Astrocyte (in vitro differentiated cells and primary cell): Measurements from ENCODE around the gene UBE2V1. TPM values are rescaled to one million over a fixed set of nuclear protein-coding genes. Genes with fewer than 3 reads are reported as not detected.
A peak's percentile ranks its signal among the peaks of the same experiment; 100 is the strongest.

Experiments used
- DNase-seq: peaks from one replicate; pipeline ENCODE4 v3.0.0-alpha.2; 2010; ENCODE audit warnings: low read depth
- FAIRE-seq: peaks from 2 replicates; lab custom pipeline; 2011; peaks lifted over from hg19 to GRCh38; lab: Jason Lieb, UNC
- H2AFZ ChIP-seq: 2 replicates; pipeline ENCODE4 v1.6.0; 2012; ENCODE audit warnings: low read depth, low read length, inconsistent platforms
- H3K27ac ChIP-seq: 2 replicates; pipeline ENCODE4 v1.5.1; 2011; ENCODE audit warnings: low read depth, low read length, inconsistent platforms
- H3K27me3 ChIP-seq: 2 replicates; pipeline ENCODE4 v1.6.0; 2011; ENCODE audit warnings: low read length, inconsistent platforms; ENCODE audit not compliant: insufficient read depth
- H3K36me3 ChIP-seq: 2 replicates; pipeline ENCODE4 v1.5.1; 2011; ENCODE audit warnings: low read length, inconsistent platforms; ENCODE audit not compliant: insufficient read depth
- H3K4me1 ChIP-seq: 2 replicates; pipeline ENCODE4 v1.5.1; 2011; ENCODE audit warnings: low read length, inconsistent platforms; ENCODE audit not compliant: insufficient read depth
- H3K4me2 ChIP-seq: 2 replicates; pipeline ENCODE4 v1.6.0; 2012; ENCODE audit warnings: low read length, inconsistent platforms
- H3K4me3 ChIP-seq: 2 replicates; pipeline ENCODE4 v1.5.1; 2011; ENCODE audit warnings: low read depth, mild to moderate bottlenecking, low read length, inconsistent platforms; ENCODE audit not compliant: insufficient read depth
- H3K79me2 ChIP-seq: 2 replicates; pipeline ENCODE4 v1.6.0; 2012; ENCODE audit warnings: mild to moderate bottlenecking, low read length, inconsistent platforms; ENCODE audit not compliant: insufficient read depth
- H3K9ac ChIP-seq: 2 replicates; pipeline ENCODE4 v1.6.0; 2012; ENCODE audit warnings: mild to moderate bottlenecking, low read length, inconsistent platforms
- H3K9me3 ChIP-seq: 2 replicates; pipeline ENCODE4 v1.5.1; 2012; ENCODE audit warnings: low read depth, mild to moderate bottlenecking, low read length, inconsistent platforms; ENCODE audit not compliant: insufficient read depth
- H4K20me1 ChIP-seq: 2 replicates; pipeline ENCODE4 v1.6.0; 2012; ENCODE audit warnings: low read length, inconsistent platforms; ENCODE audit not compliant: insufficient read depth
- H3K27ac Mint-ChIP-seq: one replicate; pipeline ENCODE4 v1.8.0; 2021; ENCODE audit warnings: mild to moderate bottlenecking, mixed read lengths; ENCODE audit not compliant: unreplicated experiment
- H3K27me3 Mint-ChIP-seq: one replicate; pipeline ENCODE4 v1.8.0; 2021; ENCODE audit warnings: low read depth, mixed read lengths; ENCODE audit not compliant: unreplicated experiment
- H3K36me3 Mint-ChIP-seq: one replicate; pipeline ENCODE4 v1.8.0; 2021; ENCODE audit warnings: low read depth, mixed read lengths; ENCODE audit not compliant: unreplicated experiment
- H3K4me1 Mint-ChIP-seq: one replicate; pipeline ENCODE4 v1.8.0; 2021; ENCODE audit warnings: low read depth, mixed read lengths; ENCODE audit not compliant: unreplicated experiment
- H3K4me3 Mint-ChIP-seq: one replicate; pipeline ENCODE4 v1.8.0; 2021; ENCODE audit warnings: mild to moderate bottlenecking, moderate library complexity, mixed read lengths; ENCODE audit not compliant: unreplicated experiment
- H3K9me3 Mint-ChIP-seq: one replicate; pipeline ENCODE4 v1.8.0; 2021; ENCODE audit warnings: mild to moderate bottlenecking, mixed read lengths; ENCODE audit not compliant: unreplicated experiment
- CTCF ChIP-seq: IDR thresholded peaks from 2 replicates; pipeline ENCODE4 v1.5.1; 2011; ENCODE audit warnings: low read depth, mild to moderate bottlenecking, inconsistent platforms, low read length, moderate library complexity; ENCODE audit not compliant: insufficient read depth
- EZH2 ChIP-seq: IDR thresholded peaks from 2 replicates; pipeline ENCODE4 v1.6.1; 2012; ENCODE audit warnings: mild to moderate bottlenecking, low read length, inconsistent platforms; ENCODE audit not compliant: insufficient read depth
- total RNA-seq: library from RNA; stranded (reverse); gene quantifications from 2 replicates; pipeline ENCODE4 v1.2.1, GENCODE V29; 2021

Gene UBE2V1
- total RNA-seq, 1 donor from 2014 or later = 139 TPM

- Histone ChIP-seq H3K9ac (peak overlapping the region; percentile 83), H3K27ac (peak overlapping the region; percentile 39), H3K4me3 (peak overlapping the region; percentile 71), H3K4me1 (peaks cover 25% of the 10 kb centered on the region), H3K4me2 (peak overlapping the region; percentile 92), H3K27me3 (no peaks in the 10 kb centered on the region), H3K79me2 (peaks cover 22% of the 10 kb centered on the region), H3K9me3 (no peaks in the 10 kb centered on the region), H2AFZ (peak overlapping the region; percentile 84), H3K36me3 (no peaks in the 10 kb centered on the region), H4K20me1 (peaks cover 10% of the 10 kb centered on the region)
- peaks cover 17% of the 10 kb centered on the region for H3K4me1 Mint-ChIP-seq
- FAIRE-seq = no peak
- H3K27ac Mint-ChIP-seq = peak overlapping the region; percentile 81
- H3K27me3 Mint-ChIP-seq = no peaks in the 10 kb centered on the region
- peak overlapping the region; percentile 92 for H3K4me3 Mint-ChIP-seq
- H3K36me3 Mint-ChIP-seq = peaks cover 2% of the 10 kb centered on the region
- DNase-seq = no peak
- no peaks in the 10 kb centered on the region for H3K9me3 Mint-ChIP-seq
- no peak for TF ChIP-seq CTCF
- no peak for TF ChIP-seq EZH2
Measured at GRCh38 chr20:50116368-50116999, 3.5 kb upstream of the UBE2V1 start.

DNA sequence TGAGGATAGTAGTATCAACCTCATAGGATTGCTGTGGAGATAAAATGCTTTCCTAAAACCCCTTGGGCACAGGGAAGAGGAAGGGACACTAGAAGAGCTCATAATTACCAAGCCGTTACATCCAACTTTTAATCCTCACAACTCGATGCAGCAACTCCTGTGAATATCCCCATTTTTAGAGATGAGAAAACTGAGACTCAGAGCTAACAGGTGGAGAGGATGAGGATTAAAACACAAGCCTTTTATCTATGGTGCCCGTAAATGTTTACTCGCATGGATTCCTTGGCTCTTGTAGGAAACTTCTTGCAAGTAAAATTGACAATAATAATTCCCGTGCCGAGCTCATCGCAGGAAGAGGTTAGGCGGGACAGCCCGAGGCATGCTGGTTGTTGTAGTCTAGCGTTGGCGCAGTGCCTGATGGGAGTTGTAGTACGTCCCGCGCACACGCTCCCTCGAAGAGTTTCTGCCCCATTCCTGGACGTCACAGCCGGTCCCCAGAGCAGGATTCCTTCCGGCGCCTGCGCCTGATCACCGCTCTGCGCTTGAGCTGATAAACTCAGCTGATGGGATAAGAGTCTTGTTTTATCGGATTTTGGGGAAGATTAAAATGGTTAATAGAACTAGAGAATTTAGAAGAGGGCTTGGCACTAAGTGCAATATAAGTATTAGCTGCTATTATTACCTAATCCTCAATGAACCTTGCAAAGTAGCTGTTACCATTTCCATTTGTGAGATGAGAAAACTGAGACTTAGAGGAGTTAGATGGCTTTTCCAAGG, 2.8 kb upstream of the UBE2V1 start:
- Histone ChIP-seq H3K27ac (peak overlapping the region; percentile 49), H3K4me2 (peak overlapping the region; percentile 92), H3K9me3 (no peaks in the 10 kb centered on the region), H3K79me2 (peaks cover 29% of the 10 kb centered on the region), H3K4me3 (peak overlapping the region; percentile 71), H3K27me3 (no peaks in the 10 kb centered on the region), H4K20me1 (peaks cover 17% of the 10 kb centered on the region), H3K9ac (peak overlapping the region; percentile 83), H3K36me3 (no peaks in the 10 kb centered on the region), H3K4me1 (peaks cover 32% of the 10 kb centered on the region), H2AFZ (peak overlapping the region; percentile 84)
- Mint-ChIP-seq H3K36me3 (peaks cover 2% of the 10 kb centered on the region), H3K27ac (peak overlapping the region; percentile 81), H3K4me3 (peak overlapping the region; percentile 92), H3K27me3 (no peaks in the 10 kb centered on the region), H3K9me3 (no peaks in the 10 kb centered on the region), H3K4me1 (peaks cover 24% of the 10 kb centered on the region)
- TF ChIP-seq EZH2 (no peak), CTCF (no peak)
- DNase-seq (peak; percentile 93), FAIRE-seq (no peak)
